ENCODE data around the gene PRDM16.

Gene PRDM16

GRCh38 chr1:3126756-3127678, 58.0 kb downstream of the PRDM16 start:
- Histone ChIP-seq H3K9me2 (replicated peaks; ENCODE audit: insufficient read depth, low read length) (no peaks in the 10 kb centered on the region), H3K4me1 (ENCODE audit: low read length) (no peaks in the 10 kb centered on the region), H3K9ac (ENCODE audit: low read length) (no peak overlapping the region), H2AFZ (ENCODE audit: low read length) (no peak overlapping the region), H3K9me3 (replicated peaks; ENCODE audit: insufficient read depth, low read length) (no peaks in the 10 kb centered on the region), H3K4me2 (ENCODE audit: low read depth, low read length) (no peak overlapping the region), H3K27me3 (replicated peaks; ENCODE audit: insufficient read depth, low read length) (peaks cover 94% of the 10 kb centered on the region), H3K36me3 (replicated peaks; ENCODE audit: insufficient read depth, low read length) (no peaks in the 10 kb centered on the region), H3K4me3 (ENCODE audit: low read length) (no peak overlapping the region), H3K79me2 (ENCODE audit: low read length) (no peaks in the 10 kb centered on the region), H3F3A (ENCODE audit: insufficient read depth, low read length) (no peaks in the 10 kb centered on the region), H4K20me1 (ENCODE audit: insufficient read depth, low read length) (no peaks in the 10 kb centered on the region), H3K27ac (ENCODE audit: low read length) (no peak overlapping the region)
- no peak for DNase-seq
- TF ChIP-seq EZH2phosphoT487 (IDR thresholded peaks at IDR 0.05; ENCODE audit: low read length), result no peak
- TF ChIP-seq CTCF (IDR thresholded peaks at IDR 0.05; ENCODE audit: low read length), result no peak
- no peak for TF ChIP-seq EZH2 (optimal IDR thresholded peaks at IDR 0.05; ENCODE audit: low read depth, low read length)

- Histone ChIP-seq H2AFZ (ENCODE audit: low read length) (no peak overlapping the region), H3F3A (ENCODE audit: insufficient read depth, low read length) (no peaks in the 10 kb centered on the region), H3K4me1 (ENCODE audit: low read length) (no peaks in the 10 kb centered on the region), H3K9me3 (replicated peaks; ENCODE audit: insufficient read depth, low read length) (no peaks in the 10 kb centered on the region), H3K4me3 (ENCODE audit: low read length) (no peak overlapping the region), H4K20me1 (ENCODE audit: insufficient read depth, low read length) (no peaks in the 10 kb centered on the region), H3K4me2 (ENCODE audit: low read depth, low read length) (no peak overlapping the region), H3K9ac (ENCODE audit: low read length) (no peak overlapping the region), H3K36me3 (replicated peaks; ENCODE audit: insufficient read depth, low read length) (no peaks in the 10 kb centered on the region), H3K27ac (ENCODE audit: low read length) (no peak overlapping the region), H3K9me2 (replicated peaks; ENCODE audit: insufficient read depth, low read length) (no peaks in the 10 kb centered on the region), H3K79me2 (ENCODE audit: low read length) (no peaks in the 10 kb centered on the region), H3K27me3 (replicated peaks; ENCODE audit: insufficient read depth, low read length) (peaks cover 94% of the 10 kb centered on the region)
- DNase-seq, result no peak
- TF ChIP-seq EZH2 (optimal IDR thresholded peaks at IDR 0.05; ENCODE audit: low read depth, low read length), result no peak
- no peak for TF ChIP-seq EZH2phosphoT487 (IDR thresholded peaks at IDR 0.05; ENCODE audit: low read length)
- no peak for TF ChIP-seq CTCF (IDR thresholded peaks at IDR 0.05; ENCODE audit: low read length)
These were observed 58.7 kb downstream of the PRDM16 start for GRCh38 chr1:3127738-3128137.

- no peaks in the 10 kb centered on the region for H3F3A ChIP-seq (ENCODE audit: insufficient read depth, low read length)
- H3K4me2 ChIP-seq (ENCODE audit: low read depth, low read length), result no peak overlapping the region
- H3K36me3 ChIP-seq (replicated peaks; ENCODE audit: insufficient read depth, low read length), result no peaks in the 10 kb centered on the region
- no peaks in the 10 kb centered on the region for H4K20me1 ChIP-seq (ENCODE audit: insufficient read depth, low read length)
- H3K9me2 ChIP-seq (replicated peaks; ENCODE audit: insufficient read depth, low read length), result no peaks in the 10 kb centered on the region
- no peak overlapping the region for H2AFZ ChIP-seq (ENCODE audit: low read length)
- H3K9me3 ChIP-seq (replicated peaks; ENCODE audit: insufficient read depth, low read length), result no peaks in the 10 kb centered on the region
- no peaks in the 10 kb centered on the region for H3K79me2 ChIP-seq (ENCODE audit: low read length)
- H3K9ac ChIP-seq (ENCODE audit: low read length), result no peak overlapping the region
- DNase-seq, result no peak
- no peaks in the 10 kb centered on the region for H3K4me1 ChIP-seq (ENCODE audit: low read length)
- TF ChIP-seq CTCF (IDR thresholded peaks at IDR 0.05; ENCODE audit: low read length) (no peak), EZH2 (optimal IDR thresholded peaks at IDR 0.05; ENCODE audit: low read depth, low read length) (no peak), EZH2phosphoT487 (IDR thresholded peaks at IDR 0.05; ENCODE audit: low read length) (no peak)
- H3K4me3 ChIP-seq (ENCODE audit: low read length), result no peak overlapping the region
- peaks cover 94% of the 10 kb centered on the region for H3K27me3 ChIP-seq (replicated peaks; ENCODE audit: insufficient read depth, low read length)
- H3K27ac ChIP-seq (ENCODE audit: low read length), result no peak overlapping the region
These were observed 59.6 kb downstream of the PRDM16 start for GRCh38 chr1:3128431-3129132.
